Measurements from ENCODE around the gene DGCR6.
A peak's percentile ranks its signal among the peaks of the same experiment; 100 is the strongest.
"Not testable (repeated sequence)": the region's sequence is repeated elsewhere in the genome, so short reads cannot be mapped to it uniquely, and the experiment has no call there.

Gene DGCR6

GRCh38 chr22:18954990-18955571 is 49.0 kb downstream of the DGCR6 start:
- Histone ChIP-seq H3K9ac (ENCODE audit: low read length) (no peak overlapping the region), H2BK12ac (ENCODE audit: low read length) (no peak overlapping the region), H3K36me3 (ENCODE audit: control insufficient read depth in 1 of 2, insufficient read depth in 2 of 2, low read length in 2 of 2) (no peaks in the 10 kb centered on the region), H3K4me1 (ENCODE audit: control insufficient read depth in 1 of 2, insufficient read depth in 2 of 2, low read length in 2 of 2) (no peaks in the 10 kb centered on the region), H3K4ac (ENCODE audit: low read depth, low read length) (no peak overlapping the region), H3K23ac (ENCODE audit: low read length) (no peak overlapping the region), H4K91ac (ENCODE audit: low read depth, low read length) (no peak overlapping the region), H3K27me3 (ENCODE audit: insufficient read depth, low read length) (no peaks in the 10 kb centered on the region), H3K27ac (ENCODE audit: low read depth, low read length) (no peak overlapping the region), H2BK5ac (ENCODE audit: low read depth, low read length, poor library complexity) (no peak overlapping the region), H3K79me1 (ENCODE audit: low read length) (no peaks in the 10 kb centered on the region), H2AK5ac (ENCODE audit: low read length) (no peak overlapping the region), H2AFZ (ENCODE audit: insufficient read depth, low read length, poor library complexity) (no peak overlapping the region), H3K14ac (ENCODE audit: low read length) (no peak overlapping the region), H3K4me3 (ENCODE audit: low read depth, low read length) (no peak overlapping the region), H3K18ac (ENCODE audit: low read length) (no peak overlapping the region), H3K4me2 (ENCODE audit: low read length) (no peak overlapping the region), H4K12ac (ENCODE audit: low read depth, low read length) (no peak overlapping the region), H3K9me3 (ENCODE audit: insufficient read depth, low read depth, low read length) (no peaks in the 10 kb centered on the region), H4K8ac (ENCODE audit: low read depth, low read length) (no peak overlapping the region), H3K79me2 (ENCODE audit: control insufficient read depth, insufficient read depth, low read length, poor library complexity) (no peaks in the 10 kb centered on the region), H2BK120ac (ENCODE audit: insufficient read depth, low read length, poor library complexity) (no peak overlapping the region)
- no peak for DNase-seq
- WGBS (ENCODE audit: extremely low coverage, insufficient coverage, insufficient read length), result no CpG with 5 or more reads among the region's 15 CpGs

DNA sequence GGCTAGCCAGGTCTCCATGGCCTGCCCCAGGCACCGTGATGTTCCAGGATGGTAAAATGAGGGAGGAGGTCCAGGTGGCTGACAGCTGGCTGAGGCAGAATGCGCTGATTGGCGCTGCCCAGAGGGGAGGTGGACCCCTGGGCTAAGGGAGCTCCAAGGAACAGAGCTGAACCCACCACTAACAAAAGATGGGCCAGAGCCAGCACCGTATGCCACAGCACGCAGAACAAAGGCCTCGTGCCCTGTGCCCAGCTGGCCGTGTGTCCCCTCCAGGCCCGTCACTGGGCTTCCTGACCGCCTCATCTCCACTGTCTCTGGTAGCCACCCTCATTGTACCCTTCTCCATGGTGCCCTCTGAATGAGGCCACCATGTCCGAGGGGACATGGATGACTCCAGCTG is 49.6 kb downstream of the DGCR6 start:
- Histone ChIP-seq H2BK120ac (ENCODE audit: insufficient read depth, low read length, poor library complexity) (no peak overlapping the region), H3K4me1 (ENCODE audit: control insufficient read depth in 1 of 2, insufficient read depth in 2 of 2, low read length in 2 of 2) (no peaks in the 10 kb centered on the region), H2BK12ac (ENCODE audit: low read length) (no peak overlapping the region), H4K8ac (ENCODE audit: low read depth, low read length) (no peak overlapping the region), H3K4me2 (ENCODE audit: low read length) (no peak overlapping the region), H3K79me1 (ENCODE audit: low read length) (no peaks in the 10 kb centered on the region), H4K91ac (ENCODE audit: low read depth, low read length) (no peak overlapping the region), H3K79me2 (ENCODE audit: control insufficient read depth, insufficient read depth, low read length, poor library complexity) (no peaks in the 10 kb centered on the region), H3K14ac (ENCODE audit: low read length) (no peak overlapping the region), H3K27ac (ENCODE audit: low read depth, low read length) (no peak overlapping the region), H3K27me3 (ENCODE audit: insufficient read depth, low read length) (no peaks in the 10 kb centered on the region), H3K9me3 (ENCODE audit: insufficient read depth, low read depth, low read length) (no peaks in the 10 kb centered on the region), H3K4me3 (ENCODE audit: low read depth, low read length) (peak overlapping the region; percentile 10), H3K23ac (ENCODE audit: low read length) (no peak overlapping the region), H3K4ac (ENCODE audit: low read depth, low read length) (no peak overlapping the region), H3K9ac (ENCODE audit: low read length) (no peak overlapping the region), H2BK5ac (ENCODE audit: low read depth, low read length, poor library complexity) (no peak overlapping the region), H3K36me3 (ENCODE audit: control insufficient read depth in 1 of 2, insufficient read depth in 2 of 2, low read length in 2 of 2) (no peaks in the 10 kb centered on the region), H4K12ac (ENCODE audit: low read depth, low read length) (no peak overlapping the region), H3K18ac (ENCODE audit: low read length) (no peak overlapping the region), H2AK5ac (ENCODE audit: low read length) (no peak overlapping the region), H2AFZ (ENCODE audit: insufficient read depth, low read length, poor library complexity) (no peak overlapping the region)
- no peak for DNase-seq
- WGBS (ENCODE audit: extremely low coverage, insufficient coverage, insufficient read length), result no CpG with 5 or more reads among the region's 10 CpGs

GRCh38 chr22:18956121-18956895 is 50.2 kb downstream of the DGCR6 start:
- WGBS (ENCODE audit: extremely low coverage, insufficient coverage, insufficient read length), result no CpG with 5 or more reads among the region's 15 CpGs
- H3K27me3 ChIP-seq (ENCODE audit: insufficient read depth, low read length); H3K79me2 ChIP-seq (ENCODE audit: control insufficient read depth, insufficient read depth, low read length, poor library complexity): not testable (repeated sequence)

GRCh38 chr22:18956956-18957355 is 50.8 kb downstream of the DGCR6 start:
- WGBS (ENCODE audit: extremely low coverage, insufficient coverage, insufficient read length), result no CpG with 5 or more reads among the region's 15 CpGs
- H2BK12ac ChIP-seq (ENCODE audit: low read length); H3K27me3 ChIP-seq (ENCODE audit: insufficient read depth, low read length): not testable (repeated sequence)

More at GRCh38 chr22:18956121-18956895, 50.2 kb downstream of the DGCR6 start:
- H3K14ac ChIP-seq (ENCODE audit: low read length); H3K4me1 ChIP-seq (ENCODE audit: control insufficient read depth in 1 of 2, insufficient read depth in 2 of 2, low read length in 2 of 2); H4K8ac ChIP-seq (ENCODE audit: low read depth, low read length); DNase-seq; H4K91ac ChIP-seq (ENCODE audit: low read depth, low read length); H2AK5ac ChIP-seq (ENCODE audit: low read length); H2AFZ ChIP-seq (ENCODE audit: insufficient read depth, low read length, poor library complexity); H2BK5ac ChIP-seq (ENCODE audit: low read depth, low read length, poor library complexity); H3K36me3 ChIP-seq (ENCODE audit: control insufficient read depth in 1 of 2, insufficient read depth in 2 of 2, low read length in 2 of 2); H3K23ac ChIP-seq (ENCODE audit: low read length); H4K12ac ChIP-seq (ENCODE audit: low read depth, low read length); H3K4me2 ChIP-seq (ENCODE audit: low read length); H3K9ac ChIP-seq (ENCODE audit: low read length); H2BK120ac ChIP-seq (ENCODE audit: insufficient read depth, low read length, poor library complexity); H3K27ac ChIP-seq (ENCODE audit: low read depth, low read length); H3K79me1 ChIP-seq (ENCODE audit: low read length); H3K9me3 ChIP-seq (ENCODE audit: insufficient read depth, low read depth, low read length); H3K4ac ChIP-seq (ENCODE audit: low read depth, low read length); H3K18ac ChIP-seq (ENCODE audit: low read length); H2BK12ac ChIP-seq (ENCODE audit: low read length): not testable (repeated sequence)
- peak overlapping the region; percentile 10 for H3K4me3 ChIP-seq (ENCODE audit: low read depth, low read length)

More at GRCh38 chr22:18956956-18957355, 50.8 kb downstream of the DGCR6 start:
- H3K4me1 ChIP-seq (ENCODE audit: control insufficient read depth in 1 of 2, insufficient read depth in 2 of 2, low read length in 2 of 2); H3K4me2 ChIP-seq (ENCODE audit: low read length); H3K14ac ChIP-seq (ENCODE audit: low read length); H4K8ac ChIP-seq (ENCODE audit: low read depth, low read length); H2BK120ac ChIP-seq (ENCODE audit: insufficient read depth, low read length, poor library complexity); H3K79me2 ChIP-seq (ENCODE audit: control insufficient read depth, insufficient read depth, low read length, poor library complexity); H3K9ac ChIP-seq (ENCODE audit: low read length); H2AK5ac ChIP-seq (ENCODE audit: low read length); H3K4ac ChIP-seq (ENCODE audit: low read depth, low read length); DNase-seq; H3K79me1 ChIP-seq (ENCODE audit: low read length); H4K91ac ChIP-seq (ENCODE audit: low read depth, low read length); H4K12ac ChIP-seq (ENCODE audit: low read depth, low read length); H3K36me3 ChIP-seq (ENCODE audit: control insufficient read depth in 1 of 2, insufficient read depth in 2 of 2, low read length in 2 of 2); H3K23ac ChIP-seq (ENCODE audit: low read length); H2AFZ ChIP-seq (ENCODE audit: insufficient read depth, low read length, poor library complexity); H3K27ac ChIP-seq (ENCODE audit: low read depth, low read length); H3K18ac ChIP-seq (ENCODE audit: low read length); H3K4me3 ChIP-seq (ENCODE audit: low read depth, low read length); H2BK5ac ChIP-seq (ENCODE audit: low read depth, low read length, poor library complexity); H3K9me3 ChIP-seq (ENCODE audit: insufficient read depth, low read depth, low read length): not testable (repeated sequence)

Measured in trophoblast cell (in vitro differentiated cells and primary cell).